Gastroesophageal sphincter (tissue), 4 donors: ENCODE data around the gene GIGYF1. TPM values are rescaled to one million over a fixed set of nuclear protein-coding genes. Genes with fewer than 3 reads are reported as not detected.
A peak's percentile ranks its signal among the peaks of the same experiment; 100 is the strongest.

ENCODE experiments used
- ATAC-seq: fragments of 150-250 bp; one replicate; pipeline ENCODE4 v1.9.1; 2016; ENCODE audit warnings: mild to moderate bottlenecking, moderate library complexity
- H3K27ac ChIP-seq, 4 donors: fragments of 200-600 bp; sonication (generic) in 3 of 4; 1 replicate in 3 of 4; 2 replicates in 1 of 4; pipeline ENCODE4 v1.5.1; 2016 to 2019
- H3K27me3 ChIP-seq: fragments of 200-600 bp; sonication (generic); one replicate; pipeline ENCODE4 v1.5.1; 2019
- H3K36me3 ChIP-seq, 2 donors: fragments of 200-600 bp; sonication (generic); one replicate each; pipeline ENCODE4 v1.5.1; 2019; ENCODE audit warnings: control low read depth in 1 of 2
- H3K4me1 ChIP-seq, 3 donors: fragments of 200-600 bp; sonication (generic); 1 replicate in 2 of 3; 2 replicates in 1 of 3; pipeline ENCODE4 v1.5.1; 2016 to 2019; ENCODE audit warnings: control low read depth in 2 of 3
- H3K4me3 ChIP-seq, 2 donors: fragments of 200-600 bp; sonication (generic); one replicate each; pipeline ENCODE4 v1.5.1; 2019; ENCODE audit warnings: mild to moderate bottlenecking in 1 of 2, moderate library complexity in 1 of 2
- H3K9me3 ChIP-seq, 3 donors: fragments of 200-600 bp; sonication (generic); one replicate each; pipeline ENCODE4 v1.5.1; 2017 to 2019; ENCODE audit warnings: control low read depth in 2 of 3
- CTCF ChIP-seq, 4 experiments: fragments of 200-600 bp in 2 of 4; fragments of 450-650 bp in 2 of 4; sonication (generic) in 1 of 4; IDR thresholded peaks; one replicate each; pipeline ENCODE4 v1.5.1; 2017 to 2019; ENCODE audit warnings: antibody characterized with exemption in 4 of 4, mild to moderate bottlenecking in 2 of 4, moderate library complexity in 2 of 4
- EP300 ChIP-seq: sonication (generic); formaldehyde crosslinking; IDR thresholded peaks from one replicate; pipeline ENCODE4 v1.6.1; 2017; ENCODE audit warnings: antibody characterized with exemption, mild to moderate bottlenecking
- POLR2A ChIP-seq, 2 donors: fragments of 450-650 bp; IDR thresholded peaks; one replicate each; pipeline ENCODE4 v1.6.1; 2017; ENCODE audit warnings: antibody characterized with exemption in 2 of 2, mild to moderate bottlenecking in 2 of 2, moderate library complexity in 1 of 2
- POLR2AphosphoS5 ChIP-seq: sonication (generic); formaldehyde crosslinking; IDR thresholded peaks from one replicate; pipeline ENCODE4 v1.6.1; 2017; ENCODE audit warnings: antibody characterized with exemption
- WGBS, 2 donors: methylation state at CpG; one replicate each; pipeline ENCODE4 v1.1.5; 2018; ENCODE audit warnings: low coverage in 1 of 2; 5-methylcytosine and 5-hydroxymethylcytosine counted together
- total RNA-seq, 4 donors: library from RNA; depleted of rRNA; stranded (reverse); fragments of >200 nt; gene quantifications; one replicate each; pipeline ENCODE4 v1.1.0, GENCODE V29; 2016

Gene GIGYF1
- total RNA-seq, 4 donors from 2014 or later, result 20.4 to 43.3 (median 31.0) TPM

- Histone ChIP-seq H3K27ac (peak overlapping the region in 2 of 4 donors; percentile 35 to 99), H3K27me3 (no peaks in the 10 kb centered on the region), H3K4me3 (no peak overlapping the region), H3K9me3 (no peaks in the 10 kb centered on the region), H3K36me3 (peaks cover 0 to 98% of the 10 kb centered on the region in 2 donors), H3K4me1 (peaks cover 0 to 47% (median 16%) of the 10 kb centered on the region in 3 donors)
- no CpG with 5 or more reads among the region's 25 CpGs for WGBS, 2 donors
- ATAC-seq, result no peak
- TF ChIP-seq CTCF (IDR thresholded peaks at IDR 0.05) (no peak), POLR2A (IDR thresholded peaks at IDR 0.05) (no peak), EP300 (no peak), POLR2AphosphoS5 (no peak)
These were observed 11.8 kb downstream of the GIGYF1 start for GRCh38 chr7:100682228-100682741.

- 56% methylated on average over 4 of the region's 29 CpGs; no CpG with 5 or more reads in 1 of the 2 donors for WGBS, 2 donors
These were observed 12.4 kb downstream of the GIGYF1 start for GRCh38 chr7:100681491-100682227.

GRCh38 chr7:100680576-100681271 is 13.3 kb downstream of the GIGYF1 start:
- H3K9me3 ChIP-seq, result no peaks in the 10 kb centered on the region
- H3K4me1 ChIP-seq, result peaks cover 0 to 53% (median 24%) of the 10 kb centered on the region in 3 donors
- no peak overlapping the region for H3K4me3 ChIP-seq
- peak; percentile 1 for ATAC-seq
- TF ChIP-seq CTCF (IDR thresholded peaks at IDR 0.05) (no peak), POLR2AphosphoS5 (no peak), EP300 (no peak), POLR2A (IDR thresholded peaks at IDR 0.05) (no peak)
- H3K27me3 ChIP-seq, result no peaks in the 10 kb centered on the region
- WGBS, 2 donors, result 90% methylated on average over 3 of the region's 18 CpGs; no CpG with 5 or more reads in 1 of the 2 donors
- peaks cover 0 to 92% of the 10 kb centered on the region in 2 donors for H3K36me3 ChIP-seq
- peak overlapping the region in 3 of 4 donors; percentile 76 to 99 (median 81) for H3K27ac ChIP-seq

More at GRCh38 chr7:100681491-100682227, 12.4 kb downstream of the GIGYF1 start:
- Histone ChIP-seq H3K27me3 (no peaks in the 10 kb centered on the region), H3K36me3 (peaks cover 0 to 98% of the 10 kb centered on the region in 2 donors), H3K27ac (peak overlapping the region in 2 of 4 donors; percentile 35 to 99), H3K9me3 (no peaks in the 10 kb centered on the region), H3K4me3 (no peak overlapping the region), H3K4me1 (peaks cover 0 to 47% (median 17%) of the 10 kb centered on the region in 3 donors)
- TF ChIP-seq POLR2AphosphoS5 (no peak), POLR2A (IDR thresholded peaks at IDR 0.05) (no peak), EP300 (no peak), CTCF (IDR thresholded peaks at IDR 0.05) (no peak)
- no peak for ATAC-seq

GRCh38 chr7:100679927-100680575 is 14.0 kb downstream of the GIGYF1 start:
- Histone ChIP-seq H3K9me3 (no peaks in the 10 kb centered on the region), H3K4me3 (no peak overlapping the region), H3K27me3 (no peaks in the 10 kb centered on the region), H3K36me3 (peaks cover 0 to 85% of the 10 kb centered on the region in 2 donors), H3K27ac (peak overlapping the region in 3 of 4 donors; percentile 76 to 99 (median 81)), H3K4me1 (peaks cover 0 to 58% (median 24%) of the 10 kb centered on the region in 3 donors)
- ATAC-seq, result peak; percentile 65
- 31 to 56% methylated on average over 2 to 4 of the region's 13 CpGs for WGBS, 2 donors
- TF ChIP-seq POLR2AphosphoS5, result peak; percentile 45
- no peak for TF ChIP-seq CTCF (IDR thresholded peaks at IDR 0.05)
- TF ChIP-seq EP300, result no peak
- no peak for TF ChIP-seq POLR2A (IDR thresholded peaks at IDR 0.05)
